ENCODE data around the gene TUBB8. TPM values are rescaled to one million over a fixed set of nuclear protein-coding genes. Genes with fewer than 3 reads are reported as not detected.
"Not testable (repeated sequence)": the region's sequence is repeated elsewhere in the genome, so short reads cannot be mapped to it uniquely, and the experiment has no call there.

The TUBB8 gene
- total and polyA plus RNA-seq, 3 donors from 2014 or later = 0.63 to 2.0 (median 1.4) TPM

DNA sequence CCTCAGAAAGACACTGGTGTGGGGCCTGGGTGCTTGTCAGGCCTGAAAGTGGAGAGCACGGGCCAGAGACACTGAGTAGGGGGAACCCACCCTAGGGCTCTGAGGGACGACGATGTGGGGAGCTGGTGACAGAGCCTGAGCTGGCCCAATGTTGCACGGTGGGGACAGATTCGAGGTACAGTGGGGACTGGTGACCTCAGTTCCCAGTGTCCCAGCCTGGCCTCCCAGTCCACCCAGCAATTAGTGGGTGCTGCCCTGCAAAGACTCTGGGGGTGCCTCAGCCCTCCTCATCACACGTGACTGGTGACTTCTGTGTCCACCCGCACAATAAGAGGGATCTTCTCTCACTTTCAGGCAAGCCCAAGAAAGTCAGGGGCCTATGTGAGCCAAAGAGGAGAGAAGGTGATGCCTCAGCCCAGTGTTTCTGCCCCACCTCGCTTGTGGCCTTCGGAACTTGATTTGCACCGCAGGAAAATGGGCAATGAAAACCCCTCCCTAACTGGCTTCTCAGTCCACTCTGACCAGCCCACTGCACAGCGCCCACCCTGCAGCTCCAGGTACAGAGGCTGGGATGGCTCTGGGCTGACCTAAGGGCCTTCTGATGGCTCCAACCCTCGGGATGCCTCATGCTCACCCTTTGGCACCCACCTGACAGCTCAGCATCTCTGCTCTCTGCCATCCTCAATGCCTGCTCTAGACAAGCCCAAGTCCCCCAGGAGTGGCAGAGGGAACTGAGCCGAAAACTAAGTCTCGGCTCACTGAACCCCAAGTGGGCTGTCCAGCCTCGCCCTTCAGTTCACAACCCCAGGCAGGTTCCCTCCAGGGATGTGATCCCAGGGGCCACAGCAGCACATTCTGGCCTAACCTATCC lies 36.4 kb downstream of the TUBB8 start:
- intact Hi-C loops (cut with DNase I; ENCODE audit: low total_unique reads); H3K4me3 ChIP-seq; DNase-seq; H3K9me3 ChIP-seq; H3K4me1 ChIP-seq; H3K27ac ChIP-seq; H3K36me3 ChIP-seq (ENCODE audit: low read depth, missing control alignments); H3K27me3 ChIP-seq: not testable (repeated sequence)
- WGBS, 2 donors = 72% methylated on average over 3 of the region's 15 CpGs; no CpG with 5 or more reads in 1 of the 2 donors

DNA sequence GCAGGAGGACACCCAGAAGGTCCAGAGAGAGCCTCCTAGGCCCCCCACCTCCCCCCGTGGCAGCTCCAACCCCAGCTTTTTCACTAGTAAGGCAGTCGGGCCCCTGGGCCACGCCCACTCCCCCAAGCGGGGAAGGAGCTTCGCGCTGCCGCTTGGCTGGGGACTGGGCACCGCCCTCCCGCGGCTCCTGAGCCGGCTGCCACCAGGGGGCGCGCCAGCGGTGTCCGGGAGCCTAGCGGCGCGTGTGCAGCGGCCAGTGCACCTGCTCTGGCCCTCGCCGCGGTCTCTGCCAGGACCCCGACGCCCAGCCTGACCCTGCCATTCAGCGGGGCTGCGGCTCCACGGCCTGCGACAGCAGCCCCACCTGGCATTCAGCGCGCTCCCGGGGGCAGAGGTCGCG lies 37.8 kb downstream of the TUBB8 start:
- H3K4me1 ChIP-seq; H3K27me3 ChIP-seq; H3K4me3 ChIP-seq; H3K9me3 ChIP-seq; H3K36me3 ChIP-seq (ENCODE audit: low read depth, missing control alignments); H3K27ac ChIP-seq; intact Hi-C loops (cut with DNase I; ENCODE audit: low total_unique reads): not testable (repeated sequence)
- peak; percentile 53 for DNase-seq
- WGBS, 2 donors = 57% methylated on average over 17 of the region's 33 CpGs; no CpG with 5 or more reads in 1 of the 2 donors

GRCh38 chr10:10261-10971 lies 38.7 kb downstream of the TUBB8 start:
- H3K27me3 ChIP-seq; H3K4me1 ChIP-seq; DNase-seq; H3K36me3 ChIP-seq (ENCODE audit: low read depth, missing control alignments); H3K4me3 ChIP-seq; intact Hi-C loops (cut with DNase I; ENCODE audit: low total_unique reads); H3K27ac ChIP-seq; H3K9me3 ChIP-seq: not testable (repeated sequence)
- WGBS, 2 donors = 62% methylated on average over 4 of the region's 42 CpGs; no CpG with 5 or more reads in 1 of the 2 donors

Other genes with a start within 250 kb of the TUBB8 start
- 10 to 100 TPM; 61.0 to 66.2 TPM for gene ZMYND11, start 86.2 kb upstream of the TUBB8 start, total RNA-seq
- gene ZMYND11, start 86.2 kb upstream of the TUBB8 start, polyA plus RNA-seq (ENCODE audit: insufficient read depth, low read depth, low replicate concordance) = 55.8 TPM

All from testis (tissue), 3 donors.